ACC112 (cell line): Measurements from ENCODE around the gene OSBPL8.
"Not testable (repeated sequence)": the region's sequence is repeated elsewhere in the genome, so short reads cannot be mapped to it uniquely, and the experiment has no call there.

Experiments
- H2AFZ ChIP-seq: fragments of 200-600 bp; sonication (generic); one replicate; pipeline ENCODE4 v1.6.0; 2017; ENCODE audit warnings: antibody characterized with exemption, low read length; ENCODE audit not compliant: unreplicated experiment
- H3K27ac ChIP-seq: fragments of 200-600 bp; sonication (generic); 2 replicates; pipeline ENCODE4 v1.5.1; 2014; ENCODE audit warnings: low read depth, mild to moderate bottlenecking, antibody characterized with exemption, low read length, moderate library complexity
- H3K27me3 ChIP-seq: fragments of 200-600 bp; sonication (generic); 2 replicates; pipeline ENCODE4 v1.6.1; 2014; ENCODE audit warnings: mild to moderate bottlenecking, antibody characterized with exemption, low read length, moderate library complexity, mixed read lengths; ENCODE audit not compliant: insufficient read depth
- H3K36me3 ChIP-seq: fragments of 200-600 bp; sonication (generic); 2 replicates; pipeline ENCODE4 v1.6.1; 2016; ENCODE audit warnings: mild to moderate bottlenecking, antibody characterized with exemption, low read length, moderate library complexity, mixed read lengths; ENCODE audit not compliant: insufficient read depth
- H3K4me1 ChIP-seq: fragments of 200-600 bp; sonication (generic); one replicate; pipeline ENCODE4 v1.6.1; 2016; ENCODE audit warnings: low read length, mixed read lengths; ENCODE audit not compliant: insufficient read depth, unreplicated experiment, control insufficient read depth
- H3K4me3 ChIP-seq: fragments of 200-600 bp; sonication (generic); 2 replicates; pipeline ENCODE4 v1.5.1; 2014; ENCODE audit warnings: mild to moderate bottlenecking, low read depth, low read length
- H3K79me2 ChIP-seq: fragments of 200-600 bp; sonication (generic); one replicate; pipeline ENCODE4 v1.6.0; 2016; ENCODE audit warnings: low read length; ENCODE audit not compliant: control insufficient read depth, unreplicated experiment, insufficient read depth

Gene OSBPL8

GRCh38 chr12:76529226-76529918 is 30.2 kb downstream of the OSBPL8 start:
- H3K36me3 ChIP-seq = no peaks in the 10 kb centered on the region
- no peak overlapping the region for H2AFZ ChIP-seq
- no peak overlapping the region for H3K27ac ChIP-seq
- H3K4me1 ChIP-seq = no peaks in the 10 kb centered on the region
- no peak overlapping the region for H3K4me3 ChIP-seq
- H3K27me3 ChIP-seq = no peaks in the 10 kb centered on the region
- peaks cover 20% of the 10 kb centered on the region for H3K79me2 ChIP-seq

GRCh38 chr12:76523408-76523807 is 36.2 kb downstream of the OSBPL8 start:
- H3K27me3 ChIP-seq = no peaks in the 10 kb centered on the region
- peaks cover 35% of the 10 kb centered on the region for H3K79me2 ChIP-seq
- no peak overlapping the region for H2AFZ ChIP-seq
- no peak overlapping the region for H3K27ac ChIP-seq
- peaks cover 6% of the 10 kb centered on the region for H3K4me1 ChIP-seq
- peaks cover 4% of the 10 kb centered on the region; the same call in 1 of the 2 replicates for H3K36me3 ChIP-seq
- no peak overlapping the region for H3K4me3 ChIP-seq

- Histone ChIP-seq H3K4me3 (no peak overlapping the region), H3K4me1 (peaks cover 6% of the 10 kb centered on the region), H3K36me3 (peaks cover 4% of the 10 kb centered on the region; the same call in 1 of the 2 replicates), H3K27me3 (no peaks in the 10 kb centered on the region), H2AFZ (no peak overlapping the region), H3K79me2 (peaks cover 33% of the 10 kb centered on the region), H3K27ac (no peak overlapping the region)
Measured at GRCh38 chr12:76520348-76520747, 39.2 kb downstream of the OSBPL8 start.

- peaks cover 6% of the 10 kb centered on the region for H3K4me1 ChIP-seq
- no peaks in the 10 kb centered on the region for H3K27me3 ChIP-seq
- no peak overlapping the region for H2AFZ ChIP-seq
- peaks cover 31% of the 10 kb centered on the region for H3K79me2 ChIP-seq
- peaks cover 4% of the 10 kb centered on the region; the same call in 1 of the 2 replicates for H3K36me3 ChIP-seq
- no peak overlapping the region for H3K27ac ChIP-seq
- H3K4me3 ChIP-seq = no peak overlapping the region
Measured at GRCh38 chr12:76519538-76519937, 40.0 kb downstream of the OSBPL8 start.

- no peak overlapping the region for H2AFZ ChIP-seq
- no peak overlapping the region for H3K4me3 ChIP-seq
- H3K36me3 ChIP-seq = peaks cover 4% of the 10 kb centered on the region; the same call in 1 of the 2 replicates
- peaks cover 28% of the 10 kb centered on the region for H3K79me2 ChIP-seq
- no peaks in the 10 kb centered on the region for H3K27me3 ChIP-seq
- peaks cover 6% of the 10 kb centered on the region for H3K4me1 ChIP-seq
- no peak overlapping the region for H3K27ac ChIP-seq
Measured at GRCh38 chr12:76518699-76519098, 40.9 kb downstream of the OSBPL8 start.

GRCh38 chr12:76515271-76515670 is 44.3 kb downstream of the OSBPL8 start:
- no peak overlapping the region for H3K27ac ChIP-seq
- peaks cover 16% of the 10 kb centered on the region for H3K79me2 ChIP-seq
- H3K4me3 ChIP-seq = no peak overlapping the region
- peaks cover 6% of the 10 kb centered on the region for H3K4me1 ChIP-seq
- no peaks in the 10 kb centered on the region for H3K27me3 ChIP-seq
- no peak overlapping the region for H2AFZ ChIP-seq
- no peaks in the 10 kb centered on the region for H3K36me3 ChIP-seq

GRCh38 chr12:76511116-76511716 is 48.4 kb downstream of the OSBPL8 start:
- not testable (repeated sequence) for H3K27ac ChIP-seq, H3K27me3 ChIP-seq, H2AFZ ChIP-seq, H3K4me3 ChIP-seq, H3K79me2 ChIP-seq, H3K4me1 ChIP-seq, H3K36me3 ChIP-seq

GRCh38 chr12:76508128-76508980 is 51.2 kb downstream of the OSBPL8 start:
- Histone ChIP-seq H3K4me1 (no peaks in the 10 kb centered on the region), H3K36me3 (no peaks in the 10 kb centered on the region), H2AFZ (no peak overlapping the region), H3K79me2 (peaks cover 2% of the 10 kb centered on the region), H3K27me3 (no peaks in the 10 kb centered on the region), H3K27ac (no peak overlapping the region), H3K4me3 (no peak overlapping the region)

- H3K4me3 ChIP-seq = no peak overlapping the region
- H3K4me1 ChIP-seq = no peaks in the 10 kb centered on the region
- H3K27me3 ChIP-seq = no peaks in the 10 kb centered on the region
- H2AFZ ChIP-seq = no peak overlapping the region
- peaks cover 5% of the 10 kb centered on the region for H3K36me3 ChIP-seq
- H3K79me2 ChIP-seq = peaks cover 6% of the 10 kb centered on the region
- no peak overlapping the region for H3K27ac ChIP-seq
Measured at GRCh38 chr12:76506149-76506548, 53.4 kb downstream of the OSBPL8 start.

- H3K79me2 ChIP-seq = peaks cover 6% of the 10 kb centered on the region
- H3K4me1 ChIP-seq = no peaks in the 10 kb centered on the region
- H3K36me3 ChIP-seq = peaks cover 5% of the 10 kb centered on the region
- no peaks in the 10 kb centered on the region for H3K27me3 ChIP-seq
- no peak overlapping the region for H3K27ac ChIP-seq
- no peak overlapping the region for H3K4me3 ChIP-seq
- H2AFZ ChIP-seq = no peak overlapping the region
Measured at GRCh38 chr12:76505050-76505449, 54.5 kb downstream of the OSBPL8 start.
